Measurements from ENCODE around the gene RABGAP1L. TPM values are rescaled to one million over a fixed set of nuclear protein-coding genes. Genes with fewer than 3 reads are reported as not detected.

Gene RABGAP1L
- total and polyA plus RNA-seq, 7 experiments from 2014 or later, result 38.4 to 97.4 (median 55.1) TPM

DNA sequence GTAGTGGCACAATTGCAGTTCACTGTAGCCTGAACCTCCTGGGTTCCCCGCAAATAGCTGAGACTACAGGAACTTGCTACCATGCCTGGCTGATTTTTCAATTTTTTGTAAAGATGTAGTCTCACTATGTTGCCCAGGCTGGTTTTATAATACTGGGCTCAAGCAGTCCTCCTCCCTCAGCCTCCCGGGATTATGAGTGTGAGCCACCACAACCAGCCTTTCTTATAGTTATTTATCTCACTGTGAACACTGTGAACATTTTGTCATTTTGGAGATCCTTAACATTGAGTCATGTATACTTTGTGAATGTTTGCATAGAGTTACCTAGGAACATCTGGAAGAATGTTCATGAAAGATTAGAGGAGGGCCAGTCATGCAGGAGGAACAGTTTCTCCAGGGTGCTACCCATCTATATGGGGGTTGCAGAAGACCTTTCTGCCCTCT is 713.3 kb downstream of the RABGAP1L start:
- DNase-seq, result no peak
- no peaks in the 10 kb centered on the region for H3K27me3 Mint-ChIP-seq
- Histone ChIP-seq H3K36me3 (ENCODE audit: control insufficient read depth in 2 of 3, insufficient read depth in 3 of 3, low read length in 3 of 3) (no peaks in the 10 kb centered on the region), H3K27ac (ENCODE audit: low read depth, low read length) (no peak overlapping the region), H3K9me3 (ENCODE audit: control insufficient read depth in 2 of 3, low read length in 3 of 3) (no peaks in the 10 kb centered on the region), H3K4me1 (ENCODE audit: control insufficient read depth in 2 of 2, insufficient read depth in 2 of 2, low read length in 2 of 2) (no peaks in the 10 kb centered on the region), H3K27me3 (ENCODE audit: control insufficient read depth in 2 of 2, insufficient read depth in 2 of 2, low read length in 2 of 2) (no peaks in the 10 kb centered on the region), H3K4me3 (ENCODE audit: low read length) (no peak overlapping the region)
- no peak for ATAC-seq
- H3K9me3 Mint-ChIP-seq, result peaks cover 0 to 7% (median 0%) of the 10 kb centered on the region in 11 donors
- peak overlapping the region in 4 of 9 donors; percentile 28 to 79 (median 36) for H3K27ac Mint-ChIP-seq
- peaks cover 0 to 10% (median 5%) of the 10 kb centered on the region in 5 donors for H3K36me3 Mint-ChIP-seq
- peaks cover 4 to 40% (median 21%) of the 10 kb centered on the region in 7 donors for H3K4me1 Mint-ChIP-seq
- H3K4me3 Mint-ChIP-seq, result no peak overlapping the region
- intact Hi-C loops (cut with micrococcal nuclease), result no loop called here
- ChIA-PET POLR2A (interaction anchor here (0.6 to 1.4 kb wide), 2 partner anchors 73 to 119 kb away, joined by 3 read pairs; no protein-coding TSS in a partner anchor), CTCF (no interaction called here)

DNA sequence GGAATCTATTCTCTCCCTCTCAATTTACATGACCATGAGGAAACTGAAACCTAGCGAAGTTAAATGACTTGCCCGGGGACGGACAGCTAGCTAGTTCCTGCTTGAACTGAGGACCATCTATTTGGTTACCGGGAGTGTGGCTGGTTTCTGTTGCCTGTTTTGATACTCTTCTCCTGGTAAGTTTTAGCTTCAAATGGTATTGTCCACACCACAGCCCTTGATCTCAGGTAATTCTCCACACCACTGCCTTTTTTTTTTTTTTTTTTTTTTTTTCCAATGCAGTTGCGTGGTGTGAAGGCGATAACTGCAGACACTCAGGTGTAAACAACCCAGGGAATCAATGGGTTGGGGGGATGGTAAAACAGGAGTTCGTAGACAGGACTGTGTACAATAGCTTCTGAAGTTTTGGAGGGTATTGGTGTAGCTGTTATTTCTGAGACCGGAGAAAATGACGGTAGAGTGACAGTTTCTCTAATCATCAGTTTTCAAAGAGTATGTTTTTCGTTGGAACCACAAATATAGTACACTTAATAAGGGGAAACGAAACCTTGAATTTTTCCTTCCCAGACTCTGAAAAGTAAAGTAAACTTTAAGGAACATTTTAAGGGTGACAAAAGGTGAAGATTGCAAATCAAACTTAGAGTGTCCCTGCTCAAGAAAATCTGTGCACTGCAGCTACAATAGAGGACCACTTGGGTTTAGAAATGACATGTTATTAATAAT is 715.2 kb downstream of the RABGAP1L start:
- POLR2A ChIA-PET, result interaction anchor here (0.6 to 4.1 kb wide), 4 partner anchors 58 to 149 kb away, joined by 3 to 15 read pairs (median 4); partner anchors contain the start of gene CACYBP
- Mint-ChIP-seq H3K9me3 (peaks cover 0 to under 1% (median 0%) of the 10 kb centered on the region in 11 donors), H3K27ac (peak overlapping the region in 8 of 9 donors; percentile 19 to 80 (median 65)), H3K4me3 (peak overlapping the region; percentile 55 to 77 (median 65)), H3K4me1 (peaks cover 4 to 40% (median 21%) of the 10 kb centered on the region in 7 donors), H3K36me3 (peaks cover 0 to 10% (median under 1%) of the 10 kb centered on the region in 5 donors), H3K27me3 (no peaks in the 10 kb centered on the region)
- Histone ChIP-seq H3K27me3 (ENCODE audit: control insufficient read depth in 2 of 2, insufficient read depth in 2 of 2, low read length in 2 of 2) (no peaks in the 10 kb centered on the region), H3K4me3 (ENCODE audit: low read length) (no peak overlapping the region), H3K27ac (ENCODE audit: low read depth, low read length) (no peak overlapping the region), H3K4me1 (ENCODE audit: control insufficient read depth in 2 of 2, insufficient read depth in 2 of 2, low read length in 2 of 2) (no peaks in the 10 kb centered on the region), H3K36me3 (ENCODE audit: control insufficient read depth in 2 of 3, insufficient read depth in 3 of 3, low read length in 3 of 3) (no peaks in the 10 kb centered on the region), H3K9me3 (ENCODE audit: control insufficient read depth in 2 of 3, low read length in 3 of 3) (no peaks in the 10 kb centered on the region)
- CTCF ChIA-PET, result no interaction called here
- intact Hi-C loops (cut with micrococcal nuclease), result loop anchor here in 1 of 2 donors (2.0 kb wide), 2 partner anchors 16 to 74 kb away; no protein-coding TSS in a partner anchor
- DNase-seq, result no peak
- ATAC-seq, result peak; percentile 49

DNA sequence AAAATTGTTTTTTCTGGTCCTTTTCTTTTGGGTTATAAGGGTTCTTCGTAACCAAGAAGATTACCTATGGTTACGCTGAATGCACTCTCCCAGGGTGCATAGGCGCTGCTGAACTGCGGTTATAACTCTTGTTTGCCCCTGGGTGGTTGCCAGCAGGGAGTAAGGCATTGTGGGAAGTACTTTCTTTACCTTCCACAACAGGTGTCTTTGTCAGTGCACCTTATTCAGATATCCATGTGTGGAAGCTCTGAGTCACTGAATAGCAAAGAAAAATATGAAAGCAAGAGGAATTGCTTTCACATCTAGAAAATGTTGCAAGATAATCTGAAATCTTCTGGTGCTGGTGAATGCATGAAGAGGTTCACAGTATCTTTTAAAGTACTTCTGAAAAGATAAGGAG is 716.0 kb downstream of the RABGAP1L start:
- no peaks in the 10 kb centered on the region for H3K27me3 ChIP-seq (ENCODE audit: control insufficient read depth in 2 of 2, insufficient read depth in 2 of 2, low read length in 2 of 2)
- no peaks in the 10 kb centered on the region for H3K27me3 Mint-ChIP-seq
- no peaks in the 10 kb centered on the region for H3K9me3 Mint-ChIP-seq
- H3K27ac Mint-ChIP-seq, result peak overlapping the region in 5 of 9 donors; percentile 32 to 77 (median 63)
- no peaks in the 10 kb centered on the region for H3K4me1 ChIP-seq (ENCODE audit: control insufficient read depth in 2 of 2, insufficient read depth in 2 of 2, low read length in 2 of 2)
- peak; percentile 62 for ATAC-seq
- peaks cover 4 to 40% (median 21%) of the 10 kb centered on the region in 7 donors for H3K4me1 Mint-ChIP-seq
- peaks cover 0 to 11% (median 0%) of the 10 kb centered on the region in 5 donors for H3K36me3 Mint-ChIP-seq
- CTCF ChIA-PET, result no interaction called here
- DNase-seq, result peak in 7 of 9 donors; percentile 14 to 50 (median 40)
- H3K27ac ChIP-seq (ENCODE audit: low read depth, low read length), result no peak overlapping the region
- H3K9me3 ChIP-seq (ENCODE audit: control insufficient read depth in 2 of 3, low read length in 3 of 3), result no peaks in the 10 kb centered on the region
- no peak overlapping the region for H3K4me3 ChIP-seq (ENCODE audit: low read length)
- POLR2A ChIA-PET, result interaction anchor here (0.7 to 4.1 kb wide), 4 partner anchors 59 to 147 kb away, joined by 3 to 15 read pairs (median 4); partner anchors contain the start of gene CACYBP
- H3K36me3 ChIP-seq (ENCODE audit: control insufficient read depth in 2 of 3, insufficient read depth in 3 of 3, low read length in 3 of 3), result no peaks in the 10 kb centered on the region
- intact Hi-C loops (cut with micrococcal nuclease), result loop anchor here in 1 of 2 donors (2.0 kb wide), 2 partner anchors 15 to 75 kb away; no protein-coding TSS in a partner anchor
- peak overlapping the region; percentile 43 to 73 (median 67) for H3K4me3 Mint-ChIP-seq

DNA sequence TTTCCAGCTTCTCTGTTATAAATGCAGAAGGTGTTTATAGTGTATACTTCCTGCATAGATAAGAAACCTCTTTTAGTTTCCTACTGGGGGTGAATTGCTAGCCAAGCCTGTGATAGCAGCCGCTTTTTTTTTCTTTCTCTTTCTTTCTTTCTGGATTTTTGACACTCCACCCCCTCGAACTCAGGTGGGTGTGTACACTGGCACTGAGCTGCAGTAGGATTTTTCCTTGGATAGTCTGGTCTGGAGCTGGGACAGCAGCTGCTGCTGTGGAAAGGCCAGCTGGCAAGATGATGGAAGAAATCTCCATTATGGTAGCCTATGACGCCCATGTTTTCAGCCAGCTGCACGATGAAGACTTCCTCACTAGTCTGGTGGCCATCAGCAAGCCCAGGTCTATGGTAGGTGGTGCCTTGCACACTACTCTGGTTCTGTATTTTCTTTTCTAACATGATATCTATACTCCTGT is 717.9 kb downstream of the RABGAP1L start:
- H3K4me3 ChIP-seq (ENCODE audit: low read length), result no peak overlapping the region
- intact Hi-C loops (cut with micrococcal nuclease), result no loop called here
- H3K9me3 Mint-ChIP-seq, result no peaks in the 10 kb centered on the region
- CTCF ChIA-PET, result interaction anchor here (0.7 kb wide), 1 partner anchor 52 kb away, joined by 4 read pairs; no protein-coding TSS in a partner anchor
- H3K27ac Mint-ChIP-seq, result peak overlapping the region in 5 of 9 donors; percentile 17 to 80 (median 63)
- no peaks in the 10 kb centered on the region for H3K27me3 ChIP-seq (ENCODE audit: control insufficient read depth in 2 of 2, insufficient read depth in 2 of 2, low read length in 2 of 2)
- H3K9me3 ChIP-seq (ENCODE audit: control insufficient read depth in 2 of 3, low read length in 3 of 3), result no peaks in the 10 kb centered on the region
- ATAC-seq (no peak), DNase-seq (no peak)
- H3K27me3 Mint-ChIP-seq, result no peaks in the 10 kb centered on the region
- H3K4me1 ChIP-seq (ENCODE audit: control insufficient read depth in 2 of 2, insufficient read depth in 2 of 2, low read length in 2 of 2), result no peaks in the 10 kb centered on the region
- H3K4me3 Mint-ChIP-seq, result peak overlapping the region in 6 of 10 donors; percentile 49 to 66 (median 60)
- no peak overlapping the region for H3K27ac ChIP-seq (ENCODE audit: low read depth, low read length)
- H3K36me3 Mint-ChIP-seq, result peaks cover 0 to 11% (median 0%) of the 10 kb centered on the region in 5 donors
- no peaks in the 10 kb centered on the region for H3K36me3 ChIP-seq (ENCODE audit: control insufficient read depth in 2 of 3, insufficient read depth in 3 of 3, low read length in 3 of 3)
- POLR2A ChIA-PET, result interaction anchor here (0.5 to 4.1 kb wide), 3 partner anchors 74 to 122 kb away, joined by 3 to 15 read pairs (median 3); partner anchors contain the start of gene CACYBP
- H3K4me1 Mint-ChIP-seq, result peaks cover 4 to 34% (median 16%) of the 10 kb centered on the region in 7 donors

DNA sequence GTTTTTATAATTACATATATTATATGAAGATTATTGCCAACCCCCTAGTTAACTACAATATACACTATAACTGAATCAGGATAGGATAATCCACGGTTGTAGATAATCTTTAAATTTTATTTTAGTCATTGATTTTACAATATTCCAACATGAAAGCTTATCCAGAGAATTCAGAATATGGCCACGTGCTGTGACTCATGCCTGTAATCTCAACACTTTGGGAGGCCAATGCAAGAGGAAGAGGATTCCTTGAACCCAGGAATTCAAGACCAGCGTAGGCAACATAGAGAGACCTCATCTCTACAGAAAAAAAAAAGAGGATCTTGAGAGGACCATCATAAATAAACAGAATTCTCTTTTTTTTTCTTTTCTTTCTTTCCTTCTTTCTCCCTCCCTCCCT is 720.9 kb downstream of the RABGAP1L start:
- peaks cover 4 to 26% (median 11%) of the 10 kb centered on the region in 7 donors for H3K4me1 Mint-ChIP-seq
- H3K36me3 Mint-ChIP-seq, result peaks cover 0 to 11% (median 0%) of the 10 kb centered on the region in 5 donors
- no peaks in the 10 kb centered on the region for H3K27me3 ChIP-seq (ENCODE audit: control insufficient read depth in 2 of 2, insufficient read depth in 2 of 2, low read length in 2 of 2)
- H3K36me3 ChIP-seq (ENCODE audit: control insufficient read depth in 2 of 3, insufficient read depth in 3 of 3, low read length in 3 of 3), result no peaks in the 10 kb centered on the region
- no peak overlapping the region for H3K4me3 ChIP-seq (ENCODE audit: low read length)
- H3K4me3 Mint-ChIP-seq, result no peak overlapping the region
- H3K4me1 ChIP-seq (ENCODE audit: control insufficient read depth in 2 of 2, insufficient read depth in 2 of 2, low read length in 2 of 2), result no peaks in the 10 kb centered on the region
- H3K27ac Mint-ChIP-seq, result peak overlapping the region in 1 of 9 donors; percentile 52
- intact Hi-C loops (cut with micrococcal nuclease), result loop anchor here (5.0 to 10.0 kb wide), 2 partner anchors 87 to 105 kb away; no protein-coding TSS in a partner anchor
- CTCF ChIA-PET, result no interaction called here
- POLR2A ChIA-PET, result interaction anchor here (1.1 to 1.2 kb wide), 2 partner anchors 10 to 119 kb away, joined by 3 to 4 read pairs; partner anchors contain the start of gene CACYBP
- ATAC-seq (no peak), DNase-seq (no peak)
- no peaks in the 10 kb centered on the region for H3K27me3 Mint-ChIP-seq
- H3K9me3 ChIP-seq (ENCODE audit: control insufficient read depth in 2 of 3, low read length in 3 of 3), result no peaks in the 10 kb centered on the region
- H3K27ac ChIP-seq (ENCODE audit: low read depth, low read length), result no peak overlapping the region
- no peaks in the 10 kb centered on the region for H3K9me3 Mint-ChIP-seq

DNA sequence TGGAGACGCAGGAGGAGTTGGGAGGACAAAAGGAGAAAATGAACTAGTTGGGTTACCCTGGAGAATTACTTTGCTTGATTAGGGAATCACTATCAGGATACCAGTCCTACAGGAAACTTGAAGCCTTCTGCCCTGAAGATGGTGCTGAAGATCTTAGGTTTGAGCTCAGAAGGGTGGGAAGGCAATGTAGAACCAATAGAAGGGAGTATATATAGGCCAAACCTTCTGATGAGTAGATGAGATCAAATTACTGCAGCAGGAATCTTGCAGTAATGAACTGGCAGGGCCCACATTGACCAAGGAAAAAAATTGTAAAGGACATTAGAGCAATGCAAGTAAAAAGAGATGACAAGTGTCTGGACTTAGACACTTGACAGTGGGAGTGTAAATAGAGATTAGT is 724.1 kb downstream of the RABGAP1L start:
- H3K27ac Mint-ChIP-seq, result peak overlapping the region in 2 of 9 donors; percentile 22 to 46
- Histone ChIP-seq H3K9me3 (ENCODE audit: control insufficient read depth in 2 of 3, low read length in 3 of 3) (no peaks in the 10 kb centered on the region), H3K36me3 (ENCODE audit: control insufficient read depth in 2 of 3, insufficient read depth in 3 of 3, low read length in 3 of 3) (no peaks in the 10 kb centered on the region), H3K27me3 (ENCODE audit: control insufficient read depth in 2 of 2, insufficient read depth in 2 of 2, low read length in 2 of 2) (no peaks in the 10 kb centered on the region), H3K4me1 (ENCODE audit: control insufficient read depth in 2 of 2, insufficient read depth in 2 of 2, low read length in 2 of 2) (no peaks in the 10 kb centered on the region), H3K27ac (ENCODE audit: low read depth, low read length) (no peak overlapping the region), H3K4me3 (ENCODE audit: low read length) (no peak overlapping the region)
- H3K27me3 Mint-ChIP-seq, result no peaks in the 10 kb centered on the region
- ATAC-seq, result peak; percentile 44
- peaks cover 0 to 8% (median 4%) of the 10 kb centered on the region in 5 donors for H3K36me3 Mint-ChIP-seq
- no peak overlapping the region for H3K4me3 Mint-ChIP-seq
- intact Hi-C loops (cut with micrococcal nuclease), result loop anchor here (1.0 to 10.0 kb wide), 6 partner anchors 84 to 115 kb away; partner anchors contain the start of gene CACYBP (in 1 of the 2)
- POLR2A ChIA-PET, result interaction anchor here (1.0 to 2.2 kb wide), 5 partner anchors 82 to 116 kb away, joined by 3 to 13 read pairs (median 3); partner anchors contain the start of gene CACYBP
- peak in 3 of 9 donors; percentile 9 to 35 (median 27) for DNase-seq
- H3K4me1 Mint-ChIP-seq, result peaks cover 0 to 9% (median 4%) of the 10 kb centered on the region in 7 donors
- H3K9me3 Mint-ChIP-seq, result no peaks in the 10 kb centered on the region
- CTCF ChIA-PET, result interaction anchor here (0.6 to 2.5 kb wide), 10 partner anchors 9 to 125 kb away, joined by 3 to 12 read pairs (median 4); partner anchors contain the start of gene CACYBP

Measured in naive thymus-derived CD4-positive, alpha-beta T cell (primary cell).